OCI-LY3 (cell line): ENCODE measurements around the gene EBP.

ENCODE experiments used
- CTCF ChIP-seq: fragments of 200-600, 300-600 bp; sonication (generic); IDR thresholded peaks from 2 replicates; pipeline ENCODE4 v1.5.1; 2014; ENCODE audit warnings: antibody characterized with exemption, low read length, low read depth
- EZH2phosphoT487 ChIP-seq: fragments of 200-600 bp; shearing (Covaris generic); IDR thresholded peaks from 2 replicates; pipeline ENCODE4 v1.6.1; 2018; ENCODE audit warnings: antibody characterized with exemption, mixed run types, low read depth

GRCh38 chrX:48532161-48532560 lies 10.6 kb downstream of the EBP start:
- TF ChIP-seq CTCF (no peak), EZH2phosphoT487 (no peak)
